HepG2 (cell line): Measurements from ENCODE around the gene PIK3R3. TPM values are rescaled to one million over a fixed set of nuclear protein-coding genes. Genes with fewer than 3 reads are reported as not detected.

Experiments
- ATAC-seq: fragments of 200-7000 bp; cut with Tn5 transposase; 3 replicates; pipeline ENCODE4 v1.9.1; 2020; ENCODE audit warnings: mild to moderate bottlenecking, moderate library complexity
- BruUV-seq: library from RNA; stranded (reverse); fragments of 400-500 nt; replicated peaks from 2 replicates; lab custom pipeline; 2021; lab: Mats Ljungman, UMichigan
- CTCF ChIA-PET: fragments of 300-600 bp; formaldehyde crosslinking; extraction: SDS; loops from one replicate; lab custom pipeline; 2021; ENCODE audit warnings: low total read pairs, inconsistent platforms, low intra/inter-chr PET ratio; lab: Yijun Ruan, JAX
- POLR2A ChIA-PET: fragments of 350-600 bp; sonication (Branson Sonifier 250); formaldehyde crosslinking; loops from one replicate; lab custom pipeline; 2020; ENCODE audit warnings: antibody characterized with exemption, inconsistent platforms; lab: Yijun Ruan, JAX
- DNase-seq: peaks from one replicate; pipeline ENCODE4 v3.0.0-alpha.2; 2015; ENCODE audit warnings: low spot score
- FAIRE-seq: peaks from 3 replicates; lab custom pipeline; 2011; peaks lifted over from hg19 to GRCh38; lab: Jason Lieb, UNC
- H2AFZ ChIP-seq: one replicate; pipeline ENCODE4 v1.6.1; 2011; ENCODE audit warnings: low read length, inconsistent platforms
- H3K27ac ChIP-seq: fragments of 300-600 bp; 3 replicates; pipeline ENCODE4 v1.8.0; 2011; ENCODE audit warnings: mixed run types, mild to moderate bottlenecking, mixed read lengths, low read length, inconsistent platforms; ENCODE audit not compliant: insufficient read depth; ENCODE audit errors: extremely low read length
- H3K27me3 ChIP-seq, 2 experiments: fragments of 200-600 bp in 1 of 2; 2 replicates in 1 of 2; 3 replicates in 1 of 2; pipeline versions ENCODE4 v1.6.0 to v1.8.0; 2011; ENCODE audit warnings: low read length in 2 of 2, mild to moderate bottlenecking in 2 of 2, moderate library complexity in 2 of 2, inconsistent platforms in 1 of 2; ENCODE audit not compliant: insufficient read depth in 2 of 2, control insufficient read depth in 1 of 2
- H3K36me3 ChIP-seq, 2 experiments: fragments of 200-600 bp in 1 of 2; replicated peaks in 1 of 2; 2 replicates in 1 of 2; 3 replicates in 1 of 2; pipeline versions ENCODE4 v1.5.1 to v1.8.0; 2011; ENCODE audit warnings: low read length in 2 of 2, inconsistent platforms in 1 of 2; ENCODE audit not compliant: insufficient read depth in 2 of 2, control insufficient read depth in 1 of 2
- H3K4me1 ChIP-seq: 2 replicates; pipeline ENCODE4 v1.5.1; 2012; ENCODE audit warnings: low read length, inconsistent platforms; ENCODE audit not compliant: insufficient read depth
- H3K4me2 ChIP-seq: 2 replicates; pipeline ENCODE4 v1.6.0; 2011; ENCODE audit warnings: low read depth, low read length, inconsistent platforms
- H3K4me3 ChIP-seq, 3 experiments: fragments of 200-600 bp in 1 of 3; sonication (generic), shearing (Covaris generic) in 1 of 3; replicated peaks in 1 of 3; 2 replicates each; pipeline ENCODE4 v1.5.1; 2011 to 2016; ENCODE audit warnings: low read length in 3 of 3, inconsistent platforms in 2 of 3, low read depth in 2 of 3, mild to moderate bottlenecking in 2 of 3, control low read depth in 1 of 3, mixed read lengths in 1 of 3; ENCODE audit not compliant: insufficient read depth in 1 of 3
- H3K79me2 ChIP-seq: one replicate; pipeline ENCODE4 v1.6.1; 2011; ENCODE audit warnings: low read length, inconsistent platforms; ENCODE audit not compliant: insufficient read depth
- H3K9ac ChIP-seq: 2 replicates; pipeline ENCODE4 v1.6.0; 2011; ENCODE audit warnings: mild to moderate bottlenecking, low read depth, low read length, inconsistent platforms; ENCODE audit not compliant: insufficient read depth
- H3K9me3 ChIP-seq: 2 replicates; pipeline ENCODE4 v1.5.1; 2012; ENCODE audit warnings: mild to moderate bottlenecking, low read length
- H4K20me1 ChIP-seq: 2 replicates; pipeline ENCODE4 v1.6.0; 2011; ENCODE audit warnings: inconsistent platforms, mild to moderate bottlenecking, low read length, moderate library complexity; ENCODE audit not compliant: insufficient read depth
- HES4 ChIP-seq: sonication (generic); formaldehyde crosslinking; IDR thresholded peaks from 2 replicates; pipeline ENCODE4 v1.9.0; 2021; ENCODE audit warnings: mild to moderate bottlenecking, missing genetic modification reagents, borderline replicate concordance
- JARID2 ChIP-seq: sonication (generic); formaldehyde crosslinking; IDR thresholded peaks from 2 replicates; pipeline ENCODE4 v1.8.1; 2023; ENCODE audit warnings: missing genetic modification reagents, inconsistent platforms; ENCODE audit not compliant: insufficient replicate concordance
- MEIS1 ChIP-seq: sonication (generic); formaldehyde crosslinking; IDR thresholded peaks from 2 replicates; pipeline ENCODE4 v1.9.0; 2021; ENCODE audit warnings: mild to moderate bottlenecking, missing genetic modification reagents, moderate library complexity, borderline replicate concordance
- PHF21A ChIP-seq: sonication (generic); formaldehyde crosslinking; IDR thresholded peaks from 2 replicates; pipeline ENCODE4 v1.5.0; 2020; ENCODE audit warnings: mild to moderate bottlenecking, missing genetic modification reagents
- STAT5B ChIP-seq: sonication (generic); formaldehyde crosslinking; IDR thresholded peaks from 2 replicates; pipeline ENCODE4 v1.4.0; 2020; ENCODE audit warnings: missing genetic modification reagents
- ZNF20 ChIP-seq: sonication (generic); formaldehyde crosslinking; IDR thresholded peaks from 2 replicates; pipeline ENCODE4 v1.4.0; 2020; ENCODE audit warnings: mild to moderate bottlenecking, moderate library complexity, missing genetic modification reagents
- ZNF709 ChIP-seq: sonication (generic); formaldehyde crosslinking; IDR thresholded peaks from 2 replicates; pipeline ENCODE4 v1.5.0; 2020; ENCODE audit warnings: mild to moderate bottlenecking, missing genetic modification reagents
- ZNF878 ChIP-seq: sonication (generic); formaldehyde crosslinking; IDR thresholded peaks from 2 replicates; pipeline ENCODE4 v1.8.1; 2023; ENCODE audit warnings: mild to moderate bottlenecking, missing genetic modification reagents, moderate library complexity
- ZNF891 ChIP-seq: sonication (generic); formaldehyde crosslinking; IDR thresholded peaks from 2 replicates; pipeline ENCODE4 v1.5.0; 2020; ENCODE audit warnings: mild to moderate bottlenecking, missing genetic modification reagents
- WGBS: methylation state at CpG from one replicate; pipeline ENCODE4 v1.1.6; 2017; ENCODE audit warnings: low lambda C conversion rate; 5-methylcytosine and 5-hydroxymethylcytosine counted together
- in situ Hi-C: cut with HindIII; loops from 2 replicates; pipeline ENCODE4 v1.10.0; 2017; ENCODE audit warnings: low pct_unique_long_range_greater_than_20kb; ENCODE audit not compliant: extremely low pct_ligation_motif_present
- intact Hi-C: fragments of 100-400 bp; cut with micrococcal nuclease; formaldehyde crosslinking; loops from one replicate; pipeline ENCODE4 v1.10.0; 2022; ENCODE audit not compliant: unreplicated experiment
- polyA plus RNA-seq, 8 experiments: library from polyadenylated mRNA; depleted of rRNA in 3 of 8; stranded (reverse) in 7 of 8; unstranded in 1 of 8; fragments of >200 nt; fragmentation: Illumina TruSeq in 4 of 8; extraction: Trizol in 4 of 8; gene quantifications; 2 replicates each; pipeline versions ENCODE4 v1.2.1 to v1.2.3, GENCODE V29; 2011 to 2016; ENCODE audit warnings: low read depth in 4 of 8, missing spikeins in 1 of 8, mixed read lengths in 1 of 8; ENCODE audit not compliant: insufficient read depth in 1 of 8
- total RNA-seq, 5 experiments: library from RNA; depleted of rRNA; stranded (reverse); fragments of >200 nt; fragmentation: Illumina TruSeq; extraction: Trizol; gene quantifications; 2 replicates each; pipeline ENCODE4 v1.2.3, GENCODE V29; 2016; ENCODE audit warnings: low read depth in 1 of 5
- TF ChIP-seq, protein P1 (sequence below): sonication (generic); formaldehyde crosslinking; IDR thresholded peaks from 2 replicates; pipeline ENCODE4 v1.4.0; 2020; ENCODE audit warnings: low read depth, mild to moderate bottlenecking, missing genetic modification reagents
- TF ChIP-seq, protein P2 (sequence below): IDR thresholded peaks from 2 replicates; pipeline ENCODE4 v1.6.1; 2012; ENCODE audit warnings: low read depth, low read length, improper control_type of control experiment
- TF ChIP-seq, protein P3 (sequence below): sonication (generic); formaldehyde crosslinking; IDR thresholded peaks from 2 replicates; pipeline ENCODE4 v1.5.1; 2020; ENCODE audit warnings: missing genetic modification reagents, mild to moderate bottlenecking, borderline replicate concordance
- TF ChIP-seq, protein P4 (sequence below): IDR thresholded peaks from 2 replicates; pipeline ENCODE4 v1.6.1; 2016; ENCODE audit warnings: low read depth, borderline replicate concordance

Gene PIK3R3
- total and polyA plus RNA-seq, 2 of the 13 experiments (the other 11 are each of a cell fraction or from before 2014, with no cell fraction given), result 0.37 to 6.9 TPM

DNA sequence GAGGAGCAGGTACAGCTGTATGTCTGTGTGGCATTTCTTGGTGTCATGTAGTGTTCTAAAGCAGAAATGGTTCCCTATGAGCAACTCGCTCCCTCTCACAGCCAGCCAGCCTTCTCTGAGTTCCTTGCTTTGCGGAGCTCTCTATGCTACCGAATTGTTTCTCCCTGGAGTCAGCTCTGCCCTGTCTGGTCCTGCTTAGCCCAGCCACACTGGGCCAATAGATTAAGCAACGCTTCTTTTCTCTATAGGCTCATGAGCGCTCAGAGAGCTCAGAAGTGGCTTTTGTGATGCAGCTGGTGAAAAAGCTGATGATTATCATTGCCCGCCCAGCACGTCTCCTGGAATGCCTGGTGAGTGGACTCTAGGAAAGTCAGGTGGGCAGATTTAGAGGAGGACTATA, 113.1 kb downstream of the PIK3R3 start:
- Histone ChIP-seq H3K9me3 (no peaks in the 10 kb centered on the region), H3K4me1 (no peaks in the 10 kb centered on the region), H3K4me2 (no peak overlapping the region), H3K27me3 (no peaks in the 10 kb centered on the region), H3K27ac (no peak overlapping the region), H3K79me2 (no peaks in the 10 kb centered on the region), H3K36me3 (peaks cover 18 to 29% of the 10 kb centered on the region in 2 experiments), H3K4me3 (no peak overlapping the region), H2AFZ (no peak overlapping the region), H3K9ac (no peak overlapping the region), H4K20me1 (no peaks in the 10 kb centered on the region)
- FAIRE-seq, result no peak
- intact Hi-C loops, result no loop called here
- no peak for DNase-seq
- no TSS peak for BruUV-seq
- TF ChIP-seq ZNF20 (no peak), PHF21A (CRISPR knock-in tag) (no peak), ZNF709 (CRISPR knock-in tag) (no peak), STAT5B (no peak), ZNF891 (CRISPR knock-in tag) (no peak)
- TF ChIP-seq, protein P1, sequence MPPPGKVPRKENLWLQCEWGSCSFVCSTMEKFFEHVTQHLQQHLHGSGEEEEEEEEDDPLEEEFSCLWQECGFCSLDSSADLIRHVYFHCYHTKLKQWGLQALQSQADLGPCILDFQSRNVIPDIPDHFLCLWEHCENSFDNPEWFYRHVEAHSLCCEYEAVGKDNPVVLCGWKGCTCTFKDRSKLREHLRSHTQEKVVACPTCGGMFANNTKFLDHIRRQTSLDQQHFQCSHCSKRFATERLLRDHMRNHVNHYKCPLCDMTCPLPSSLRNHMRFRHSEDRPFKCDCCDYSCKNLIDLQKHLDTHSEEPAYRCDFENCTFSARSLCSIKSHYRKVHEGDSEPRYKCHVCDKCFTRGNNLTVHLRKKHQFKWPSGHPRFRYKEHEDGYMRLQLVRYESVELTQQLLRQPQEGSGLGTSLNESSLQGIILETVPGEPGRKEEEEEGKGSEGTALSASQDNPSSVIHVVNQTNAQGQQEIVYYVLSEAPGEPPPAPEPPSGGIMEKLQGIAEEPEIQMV (CRISPR knock-in tag), result no peak
- in situ Hi-C loops, result no loop called here
- ChIA-PET POLR2A (no interaction called here), CTCF (no interaction called here)
- WGBS, result 96% methylated on average over 7 of the region's 7 CpGs
- ATAC-seq, result no peak; the same call in 2 of the 3 replicates

DNA sequence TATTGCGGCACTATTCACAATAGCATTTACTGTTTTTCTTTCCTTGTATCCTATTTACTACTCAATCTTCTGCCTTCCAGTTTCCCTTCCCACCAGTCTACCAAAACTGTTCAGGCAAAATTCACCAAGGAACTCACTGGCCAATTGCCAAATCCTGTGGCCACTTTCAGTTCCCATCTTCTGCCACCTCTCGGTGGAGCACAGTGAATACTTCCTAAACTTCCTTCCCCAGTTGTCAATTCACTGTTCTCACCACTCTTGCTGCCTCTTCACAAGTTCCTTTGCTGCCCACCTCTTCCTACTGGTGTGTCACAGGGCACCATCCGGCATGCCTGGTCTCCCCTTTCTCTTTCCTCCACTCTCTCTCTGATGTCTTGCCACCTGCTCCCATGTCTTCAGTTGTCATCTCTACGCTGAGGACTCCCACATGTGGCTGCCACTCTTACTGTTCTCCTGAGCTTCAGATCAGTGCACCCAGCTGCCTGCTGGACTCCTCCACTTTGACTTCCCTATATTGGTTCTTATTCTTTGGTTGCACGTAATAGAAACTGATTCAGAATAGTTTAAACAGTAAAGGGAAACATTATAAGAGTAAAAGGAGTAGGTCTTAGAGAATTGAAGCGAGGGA, 114.4 kb downstream of the PIK3R3 start:
- in situ Hi-C loops (no loop called here), intact Hi-C loops (no loop called here)
- ATAC-seq (no peak), FAIRE-seq (no peak), DNase-seq (no peak)
- no peak overlapping the region for H3K27ac ChIP-seq
- no peak overlapping the region for H3K9ac ChIP-seq
- CTCF ChIA-PET, result no interaction called here
- no peak overlapping the region for H3K4me3 ChIP-seq
- H3K79me2 ChIP-seq, result no peaks in the 10 kb centered on the region
- H2AFZ ChIP-seq, result no peak overlapping the region
- H3K36me3 ChIP-seq, result peaks cover 11 to 18% of the 10 kb centered on the region in 2 experiments
- no peak overlapping the region for H3K4me2 ChIP-seq
- POLR2A ChIA-PET, result no interaction called here
- 98% methylated on average over 6 of the region's 6 CpGs for WGBS
- H4K20me1 ChIP-seq, result no peaks in the 10 kb centered on the region
- BruUV-seq, result no TSS peak
- no peaks in the 10 kb centered on the region for H3K9me3 ChIP-seq
- H3K27me3 ChIP-seq, result no peaks in the 10 kb centered on the region
- no peaks in the 10 kb centered on the region for H3K4me1 ChIP-seq
- TF ChIP-seq, protein P2, sequence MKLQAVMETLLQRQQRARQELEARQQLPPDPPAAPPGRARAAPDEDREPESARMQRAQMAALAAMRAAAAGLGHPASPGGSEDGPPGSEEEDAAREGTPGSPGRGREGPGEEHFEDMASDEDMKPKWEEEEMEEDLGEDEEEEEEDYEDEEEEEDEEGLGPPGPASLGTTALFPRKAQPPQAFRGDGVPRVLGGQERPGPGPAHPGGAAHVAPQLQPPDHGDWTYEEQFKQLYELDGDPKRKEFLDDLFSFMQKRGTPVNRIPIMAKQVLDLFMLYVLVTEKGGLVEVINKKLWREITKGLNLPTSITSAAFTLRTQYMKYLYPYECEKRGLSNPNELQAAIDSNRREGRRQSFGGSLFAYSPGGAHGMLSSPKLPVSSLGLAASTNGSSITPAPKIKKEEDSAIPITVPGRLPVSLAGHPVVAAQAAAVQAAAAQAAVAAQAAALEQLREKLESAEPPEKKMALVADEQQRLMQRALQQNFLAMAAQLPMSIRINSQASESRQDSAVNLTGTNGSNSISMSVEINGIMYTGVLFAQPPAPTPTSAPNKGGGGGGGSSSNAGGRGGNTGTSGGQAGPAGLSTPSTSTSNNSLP, result no peak
- TF ChIP-seq ZNF709 (CRISPR knock-in tag), result no peak
- no peak for TF ChIP-seq MEIS1 (CRISPR knock-in tag)
- TF ChIP-seq, protein P3, sequence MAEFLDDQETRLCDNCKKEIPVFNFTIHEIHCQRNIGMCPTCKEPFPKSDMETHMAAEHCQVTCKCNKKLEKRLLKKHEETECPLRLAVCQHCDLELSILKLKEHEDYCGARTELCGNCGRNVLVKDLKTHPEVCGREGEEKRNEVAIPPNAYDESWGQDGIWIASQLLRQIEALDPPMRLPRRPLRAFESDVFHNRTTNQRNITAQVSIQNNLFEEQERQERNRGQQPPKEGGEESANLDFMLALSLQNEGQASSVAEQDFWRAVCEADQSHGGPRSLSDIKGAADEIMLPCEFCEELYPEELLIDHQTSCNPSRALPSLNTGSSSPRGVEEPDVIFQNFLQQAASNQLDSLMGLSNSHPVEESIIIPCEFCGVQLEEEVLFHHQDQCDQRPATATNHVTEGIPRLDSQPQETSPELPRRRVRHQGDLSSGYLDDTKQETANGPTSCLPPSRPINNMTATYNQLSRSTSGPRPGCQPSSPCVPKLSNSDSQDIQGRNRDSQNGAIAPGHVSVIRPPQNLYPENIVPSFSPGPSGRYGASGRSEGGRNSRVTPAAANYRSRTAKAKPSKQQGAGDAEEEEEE, result no peak
- TF ChIP-seq JARID2 (CRISPR knock-in tag), result no peak
- TF ChIP-seq, protein P4, sequence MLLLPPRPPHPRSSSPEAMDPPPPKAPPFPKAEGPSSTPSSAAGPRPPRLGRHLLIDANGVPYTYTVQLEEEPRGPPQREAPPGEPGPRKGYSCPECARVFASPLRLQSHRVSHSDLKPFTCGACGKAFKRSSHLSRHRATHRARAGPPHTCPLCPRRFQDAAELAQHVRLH (CRISPR knock-in tag), result no peak
- no peak for TF ChIP-seq ZNF878 (CRISPR knock-in tag)
- TF ChIP-seq HES4 (CRISPR knock-in tag), result no peak
